Measurements from ENCODE around the gene ST8SIA6.

- TF ChIP-seq, protein P1, sequence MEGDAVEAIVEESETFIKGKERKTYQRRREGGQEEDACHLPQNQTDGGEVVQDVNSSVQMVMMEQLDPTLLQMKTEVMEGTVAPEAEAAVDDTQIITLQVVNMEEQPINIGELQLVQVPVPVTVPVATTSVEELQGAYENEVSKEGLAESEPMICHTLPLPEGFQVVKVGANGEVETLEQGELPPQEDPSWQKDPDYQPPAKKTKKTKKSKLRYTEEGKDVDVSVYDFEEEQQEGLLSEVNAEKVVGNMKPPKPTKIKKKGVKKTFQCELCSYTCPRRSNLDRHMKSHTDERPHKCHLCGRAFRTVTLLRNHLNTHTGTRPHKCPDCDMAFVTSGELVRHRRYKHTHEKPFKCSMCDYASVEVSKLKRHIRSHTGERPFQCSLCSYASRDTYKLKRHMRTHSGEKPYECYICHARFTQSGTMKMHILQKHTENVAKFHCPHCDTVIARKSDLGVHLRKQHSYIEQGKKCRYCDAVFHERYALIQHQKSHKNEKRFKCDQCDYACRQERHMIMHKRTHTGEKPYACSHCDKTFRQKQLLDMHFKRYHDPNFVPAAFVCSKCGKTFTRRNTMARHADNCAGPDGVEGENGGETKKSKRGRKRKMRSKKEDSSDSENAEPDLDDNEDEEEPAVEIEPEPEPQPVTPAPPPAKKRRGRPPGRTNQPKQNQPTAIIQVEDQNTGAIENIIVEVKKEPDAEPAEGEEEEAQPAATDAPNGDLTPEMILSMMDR (IDR thresholded peaks at IDR 0.05), result no peak
- TF ChIP-seq POLR2A (IDR thresholded peaks at IDR 0.05), result no peak
Measured at GRCh38 chr10:17475661-17476060, 21.3 kb upstream of the ST8SIA6 start.
